ENCODE data around the gene VTI1A.
"Not testable (repeated sequence)": the region's sequence is repeated elsewhere in the genome, so short reads cannot be mapped to it uniquely, and the experiment has no call there.

The VTI1A gene

GRCh38 chr10:112844681-112845544, 397.9 kb downstream of the VTI1A start:
- DNase-seq = no peak

GRCh38 chr10:112847778-112848177, 400.8 kb downstream of the VTI1A start:
- DNase-seq = no peak

- no peak for DNase-seq
Observed at GRCh38 chr10:112848228-112848627, 401.2 kb downstream of the VTI1A start.

- DNase-seq = no peak
Observed at GRCh38 chr10:112848868-112849430, 401.9 kb downstream of the VTI1A start.

GRCh38 chr10:112849546-112849945, 402.5 kb downstream of the VTI1A start:
- no peak for DNase-seq

- no peak for DNase-seq
Observed at GRCh38 chr10:112851181-112851580, 404.2 kb downstream of the VTI1A start.

- no peak for DNase-seq
Observed at GRCh38 chr10:112851588-112852211, 404.7 kb downstream of the VTI1A start.

- DNase-seq = no peak
Observed at GRCh38 chr10:112852306-112852705, 405.3 kb downstream of the VTI1A start.

- DNase-seq = no peak
Observed at GRCh38 chr10:112855134-112855533, 408.1 kb downstream of the VTI1A start.

GRCh38 chr10:112857493-112857892, 410.5 kb downstream of the VTI1A start:
- no peak for DNase-seq

GRCh38 chr10:112858986-112859651, 412.1 kb downstream of the VTI1A start:
- no peak for DNase-seq

GRCh38 chr10:112859793-112860192, 412.8 kb downstream of the VTI1A start:
- no peak for DNase-seq

GRCh38 chr10:112863461-112863860, 416.4 kb downstream of the VTI1A start:
- DNase-seq = not testable (repeated sequence)

Data from DMS79 treated with DMSO at 0.1 percent for 48 hours (cell line).